DMS53 treated with DMSO at 0.1 percent for 48 hours (cell line): ENCODE data around the gene USP7.

Experiments
- DNase-seq: peaks from one replicate; lab custom pipeline; 2025; ENCODE audit not compliant: unreplicated experiment; lab: John Stamatoyannopoulos, UW

The USP7 gene

GRCh38 chr16:8863594-8864424 is 99.9 kb downstream of the USP7 start:
- no peak for DNase-seq

GRCh38 chr16:8862309-8863130 is 101.2 kb downstream of the USP7 start:
- DNase-seq, result no peak

- no peak for DNase-seq
Measured at GRCh38 chr16:8861563-8862308, 102.0 kb downstream of the USP7 start.

GRCh38 chr16:8859913-8860881 is 103.5 kb downstream of the USP7 start:
- DNase-seq, result no peak

GRCh38 chr16:8858994-8859912 is 104.5 kb downstream of the USP7 start:
- DNase-seq, result no peak

GRCh38 chr16:8855972-8856371 is 107.7 kb downstream of the USP7 start:
- DNase-seq, result no peak

- no peak for DNase-seq
Measured at GRCh38 chr16:8855051-8855786, 108.5 kb downstream of the USP7 start.

- no peak for DNase-seq
Measured at GRCh38 chr16:8854298-8854948, 109.3 kb downstream of the USP7 start.

GRCh38 chr16:8853611-8854010 is 110.1 kb downstream of the USP7 start:
- no peak for DNase-seq

GRCh38 chr16:8853150-8853549 is 110.6 kb downstream of the USP7 start:
- no peak for DNase-seq

- DNase-seq, result no peak
Measured at GRCh38 chr16:8852534-8852933, 111.2 kb downstream of the USP7 start.

- DNase-seq, result no peak
Measured at GRCh38 chr16:8851761-8852403, 111.8 kb downstream of the USP7 start.

- DNase-seq, result no peak
Measured at GRCh38 chr16:8850279-8850885, 113.3 kb downstream of the USP7 start.

- no peak for DNase-seq
Measured at GRCh38 chr16:8849411-8850011, 114.2 kb downstream of the USP7 start.

- no peak for DNase-seq
Measured at GRCh38 chr16:8848939-8849391, 114.7 kb downstream of the USP7 start.

GRCh38 chr16:8848231-8848938 is 115.3 kb downstream of the USP7 start:
- DNase-seq, result no peak
